ENCODE data around the gene C4orf33. TPM values are rescaled to one million over a fixed set of nuclear protein-coding genes. Genes with fewer than 3 reads are reported as not detected.

The C4orf33 gene
- total and polyA plus RNA-seq, 7 donors, result 1.4 to 3.1 (median 1.8) TPM

DNA sequence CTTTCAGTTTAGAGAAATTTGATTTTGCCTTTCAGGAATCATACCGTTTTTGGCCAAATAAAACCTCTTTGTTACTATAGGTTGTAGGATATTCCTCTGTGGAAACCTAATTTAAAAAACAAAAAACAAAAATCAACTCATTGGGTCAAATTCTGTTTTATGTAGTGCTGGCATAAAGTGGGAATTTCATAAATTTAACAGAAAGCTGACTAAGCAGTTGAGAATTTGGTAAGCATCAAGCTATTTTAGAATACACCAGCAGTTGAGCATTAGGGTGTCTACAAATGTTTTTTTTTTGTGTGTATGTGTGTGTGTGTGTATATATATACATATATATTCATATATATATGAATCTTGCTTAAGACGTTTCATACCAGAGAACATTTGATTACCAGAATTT lies 47.4 kb downstream of the C4orf33 start:
- TF ChIP-seq, protein P1, sequence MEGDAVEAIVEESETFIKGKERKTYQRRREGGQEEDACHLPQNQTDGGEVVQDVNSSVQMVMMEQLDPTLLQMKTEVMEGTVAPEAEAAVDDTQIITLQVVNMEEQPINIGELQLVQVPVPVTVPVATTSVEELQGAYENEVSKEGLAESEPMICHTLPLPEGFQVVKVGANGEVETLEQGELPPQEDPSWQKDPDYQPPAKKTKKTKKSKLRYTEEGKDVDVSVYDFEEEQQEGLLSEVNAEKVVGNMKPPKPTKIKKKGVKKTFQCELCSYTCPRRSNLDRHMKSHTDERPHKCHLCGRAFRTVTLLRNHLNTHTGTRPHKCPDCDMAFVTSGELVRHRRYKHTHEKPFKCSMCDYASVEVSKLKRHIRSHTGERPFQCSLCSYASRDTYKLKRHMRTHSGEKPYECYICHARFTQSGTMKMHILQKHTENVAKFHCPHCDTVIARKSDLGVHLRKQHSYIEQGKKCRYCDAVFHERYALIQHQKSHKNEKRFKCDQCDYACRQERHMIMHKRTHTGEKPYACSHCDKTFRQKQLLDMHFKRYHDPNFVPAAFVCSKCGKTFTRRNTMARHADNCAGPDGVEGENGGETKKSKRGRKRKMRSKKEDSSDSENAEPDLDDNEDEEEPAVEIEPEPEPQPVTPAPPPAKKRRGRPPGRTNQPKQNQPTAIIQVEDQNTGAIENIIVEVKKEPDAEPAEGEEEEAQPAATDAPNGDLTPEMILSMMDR (IDR thresholded peaks at IDR 0.05), result no peak
- Histone ChIP-seq H3K27ac (no peak overlapping the region), H3K4me1 (no peaks in the 10 kb centered on the region), H3K36me3 (ENCODE audit: insufficient read depth in 1 of 2, low read depth in 1 of 2) (no peaks in the 10 kb centered on the region), H3K9me3 (no peaks in the 10 kb centered on the region), H3K4me3 (no peak overlapping the region), H3K27me3 (ENCODE audit: insufficient read depth in 3 of 3, low read length in 2 of 3) (no peaks in the 10 kb centered on the region)
- ATAC-seq, result no peak
- 38 to 45% (median 43%) methylated on average over 2 of the region's 2 CpGs for WGBS, 3 donors
- no peak for DNase-seq
- intact Hi-C loops (cut with DNase I), result no loop called here

DNA sequence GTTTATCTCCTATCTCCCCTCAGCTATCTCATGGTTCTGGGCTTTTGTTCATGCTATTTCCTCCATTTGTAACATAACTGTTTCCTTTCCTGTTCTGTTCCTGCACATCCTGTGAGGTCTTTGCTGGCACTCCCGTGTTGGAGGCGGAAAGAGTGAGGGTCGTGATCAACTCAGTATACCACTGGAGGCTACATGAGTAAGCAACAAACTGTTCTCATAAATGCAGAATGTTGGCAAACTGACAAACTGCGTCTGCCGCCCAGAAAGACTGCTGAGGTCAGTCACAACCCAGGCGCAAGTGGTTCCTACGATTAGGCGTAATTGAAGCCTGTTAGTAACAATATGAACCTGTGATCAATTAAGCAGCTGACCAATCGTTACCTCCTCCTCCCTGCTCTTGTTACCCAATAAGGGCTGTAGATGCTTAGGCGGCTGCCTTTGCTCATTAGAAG lies 48.8 kb downstream of the C4orf33 start:
- no peak for DNase-seq
- H3K9me3 ChIP-seq, result no peaks in the 10 kb centered on the region
- no peak for ATAC-seq
- H3K36me3 ChIP-seq (ENCODE audit: insufficient read depth in 1 of 2, low read depth in 1 of 2), result no peaks in the 10 kb centered on the region
- TF ChIP-seq, protein P1 (IDR thresholded peaks at IDR 0.05), result no peak
- intact Hi-C loops (cut with DNase I), result no loop called here
- WGBS, 3 donors, result 44 to 54% (median 45%) methylated on average over 10 of the region's 10 CpGs
- no peaks in the 10 kb centered on the region for H3K27me3 ChIP-seq (ENCODE audit: insufficient read depth in 3 of 3, low read length in 2 of 3)
- H3K27ac ChIP-seq, result no peak overlapping the region
- no peaks in the 10 kb centered on the region for H3K4me1 ChIP-seq
- no peak overlapping the region for H3K4me3 ChIP-seq

DNA sequence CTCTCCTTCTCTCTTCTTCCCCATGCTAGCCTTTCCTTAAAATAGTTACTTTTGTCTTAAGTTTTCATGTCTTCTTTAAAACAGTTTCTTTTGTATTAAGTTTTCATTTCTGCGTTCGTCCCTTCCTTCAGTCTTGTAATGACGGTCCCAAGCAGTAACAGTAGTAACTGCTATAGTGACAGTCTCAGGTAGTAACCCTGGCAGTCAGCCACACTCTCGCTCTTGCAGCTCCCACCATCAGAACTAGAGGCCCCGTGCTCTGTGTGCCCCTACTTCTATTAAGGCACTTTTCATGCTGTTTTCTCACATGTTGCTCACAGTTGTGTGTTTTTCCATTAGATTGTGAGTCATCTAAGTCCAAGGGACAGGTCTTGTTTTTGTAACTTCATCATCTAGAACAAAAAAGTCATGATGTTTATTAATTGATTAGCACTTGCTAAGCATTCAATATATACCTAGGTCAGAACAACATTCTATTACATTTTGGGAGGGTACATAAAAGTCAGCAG lies 49.3 kb downstream of the C4orf33 start:
- no peaks in the 10 kb centered on the region for H3K4me1 ChIP-seq
- no peaks in the 10 kb centered on the region for H3K27me3 ChIP-seq (ENCODE audit: insufficient read depth in 3 of 3, low read length in 2 of 3)
- no peaks in the 10 kb centered on the region for H3K36me3 ChIP-seq (ENCODE audit: insufficient read depth in 1 of 2, low read depth in 1 of 2)
- no peak overlapping the region for H3K4me3 ChIP-seq
- no peak overlapping the region for H3K27ac ChIP-seq
- WGBS, 3 donors, result 85 to 88% (median 85%) methylated on average over 5 of the region's 5 CpGs
- TF ChIP-seq, protein P1 (IDR thresholded peaks at IDR 0.05), result no peak
- ATAC-seq (no peak), DNase-seq (no peak)
- intact Hi-C loops (cut with DNase I), result no loop called here
- no peaks in the 10 kb centered on the region for H3K9me3 ChIP-seq

DNA sequence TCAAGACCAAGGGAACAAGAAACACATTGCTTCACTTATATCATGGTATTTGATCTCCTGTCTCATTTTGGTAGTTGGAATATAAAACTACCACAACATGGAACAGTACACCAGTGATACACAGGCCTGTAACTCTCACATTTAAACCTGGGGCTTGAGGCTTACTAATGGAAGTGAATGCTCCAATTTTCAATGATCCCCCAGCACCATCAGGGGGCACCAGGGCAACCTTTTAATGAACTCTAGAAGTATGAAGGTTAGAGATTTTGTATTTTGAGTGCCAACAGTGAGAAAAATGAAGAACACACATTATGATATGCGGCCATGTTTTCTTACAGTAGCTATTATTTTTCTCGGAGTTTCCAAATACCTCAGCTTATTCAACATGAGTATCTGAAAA lies 50.7 kb downstream of the C4orf33 start:
- Histone ChIP-seq H3K36me3 (ENCODE audit: insufficient read depth in 1 of 2, low read depth in 1 of 2) (no peaks in the 10 kb centered on the region), H3K27ac (no peak overlapping the region), H3K4me3 (no peak overlapping the region), H3K4me1 (no peaks in the 10 kb centered on the region), H3K27me3 (ENCODE audit: insufficient read depth in 3 of 3, low read length in 2 of 3) (no peaks in the 10 kb centered on the region), H3K9me3 (no peaks in the 10 kb centered on the region)
- 89 to 99% (median 96%) methylated on average over 2 of the region's 2 CpGs for WGBS, 3 donors
- DNase-seq, result no peak
- no peak for ATAC-seq
- TF ChIP-seq, protein P1 (IDR thresholded peaks at IDR 0.05), result no peak
- intact Hi-C loops (cut with DNase I), result no loop called here

DNA sequence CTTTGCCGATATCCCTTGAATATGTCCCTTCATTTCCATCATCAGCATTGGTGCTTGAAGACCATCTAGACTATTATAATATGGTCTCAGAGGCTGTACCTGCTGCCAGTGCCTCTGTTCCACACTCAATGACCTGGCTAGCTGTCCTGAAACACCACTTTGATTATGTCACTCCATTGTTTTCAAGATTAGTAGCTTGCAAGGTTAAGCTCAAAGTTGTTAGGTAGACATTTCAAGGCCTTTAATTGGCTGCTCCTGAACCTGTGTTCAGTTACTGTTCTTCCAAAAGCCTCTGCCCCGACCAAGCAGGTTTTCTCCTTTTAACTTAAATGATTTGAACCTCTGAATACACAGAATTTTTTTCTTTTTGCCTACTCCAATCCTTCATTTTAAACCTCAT lies 52.9 kb downstream of the C4orf33 start:
- no peak for DNase-seq
- Histone ChIP-seq H3K36me3 (ENCODE audit: insufficient read depth in 1 of 2, low read depth in 1 of 2) (no peaks in the 10 kb centered on the region), H3K4me3 (no peak overlapping the region), H3K4me1 (no peaks in the 10 kb centered on the region), H3K9me3 (no peaks in the 10 kb centered on the region), H3K27me3 (ENCODE audit: insufficient read depth in 3 of 3, low read length in 2 of 3) (no peaks in the 10 kb centered on the region), H3K27ac (no peak overlapping the region)
- intact Hi-C loops (cut with DNase I), result no loop called here
- TF ChIP-seq, protein P1 (IDR thresholded peaks at IDR 0.05), result no peak
- no peak for ATAC-seq
- 85 to 95% (median 89%) methylated on average over 2 of the region's 2 CpGs for WGBS, 3 donors
